Stimulated activated CD4-positive, alpha-beta T cell treated with anti-CD3 and anti-CD28 coated beads, Interleukin-2, amount 100 ng/mL, for 24 hours (primary cell): ENCODE results near the gene BOLA1.
"Not testable (repeated sequence)": the region's sequence is repeated elsewhere in the genome, so short reads cannot be mapped to it uniquely, and the experiment has no call there.

Experiments used
- DNase-seq, 2 donors: peaks; one replicate each; pipeline ENCODE4 v3.0.0-alpha.2; 2020

The BOLA1 gene

GRCh38 chr1:149933208-149933607 is 33.8 kb downstream of the BOLA1 start:
- no peak for DNase-seq

- DNase-seq = no peak
These were observed 35.0 kb downstream of the BOLA1 start for GRCh38 chr1:149934356-149934755.

- DNase-seq = no peak
These were observed 37.0 kb downstream of the BOLA1 start, which contains the start of gene MTMR11 for GRCh38 chr1:149936170-149936991. MTMR11 (minus strand) TSS chr1:149936879; CDS start chr1:149936647, 232 bp downstream.

GRCh38 chr1:149936992-149937705 is 37.8 kb downstream of the BOLA1 start:
- no peak for DNase-seq

GRCh38 chr1:149937759-149938158 is 38.4 kb downstream of the BOLA1 start:
- DNase-seq = no peak

GRCh38 chr1:149938668-149939003 is 39.3 kb downstream of the BOLA1 start:
- not testable (repeated sequence) for DNase-seq

GRCh38 chr1:149940427-149940826 is 41.1 kb downstream of the BOLA1 start:
- no peak for DNase-seq

GRCh38 chr1:149942207-149942606 is 42.8 kb downstream of the BOLA1 start:
- DNase-seq = no peak

- DNase-seq = no peak
These were observed 43.5 kb downstream of the BOLA1 start for GRCh38 chr1:149942885-149943284.

GRCh38 chr1:149945206-149945605 is 45.8 kb downstream of the BOLA1 start:
- no peak for DNase-seq

- DNase-seq = no peak
These were observed 50.5 kb downstream of the BOLA1 start for GRCh38 chr1:149949911-149950310.
